ENCODE data around the gene SNX2.

Gene SNX2

GRCh38 chr5:122773619-122774018, 1.3 kb upstream of the SNX2 start:
- Histone ChIP-seq H3K79me1 (ENCODE audit: low read length) (no peaks in the 10 kb centered on the region), H2BK120ac (ENCODE audit: low read depth, low read length) (no peak overlapping the region), H3K4me2 (ENCODE audit: low read length) (no peak overlapping the region), H3K9ac (ENCODE audit: low read length) (no peak overlapping the region), H2BK15ac (replicated peaks; ENCODE audit: low read depth) (no peak overlapping the region), H2AK5ac (ENCODE audit: low read length) (no peak overlapping the region), H3K23ac (ENCODE audit: low read length) (no peak overlapping the region), H4K5ac (ENCODE audit: low read length) (no peak overlapping the region), H3K4me1 (ENCODE audit: control insufficient read depth, low read depth, low read length) (no peaks in the 10 kb centered on the region), H3K56ac (ENCODE audit: low read length) (no peak overlapping the region), H4K8ac (ENCODE audit: low read depth, low read length) (no peak overlapping the region), H3K79me2 (ENCODE audit: control insufficient read depth, insufficient read depth, low read length) (peaks cover 8% of the 10 kb centered on the region), H3K36me3 (ENCODE audit: control insufficient read depth, insufficient read depth, low read length) (no peaks in the 10 kb centered on the region), H2BK5ac (ENCODE audit: low read length) (no peak overlapping the region), H3K4ac (ENCODE audit: low read depth, low read length) (no peak overlapping the region), H3K27ac (ENCODE audit: low read depth, low read length) (no peak overlapping the region), H3K4me3 (ENCODE audit: low read length) (no peak overlapping the region), H3K27me3 (ENCODE audit: insufficient read depth, low read length, poor library complexity) (no peaks in the 10 kb centered on the region), H3K18ac (ENCODE audit: low read length) (no peak overlapping the region)
- no peak for DNase-seq
- WGBS (ENCODE audit: extremely low coverage, insufficient coverage, low lambda C conversion rate): no CpG with 5 or more reads among the region's 3 CpGs

GRCh38 chr5:122774519-122774860, 390 bp upstream of the SNX2 start:
- Histone ChIP-seq H3K4me3 (ENCODE audit: low read length) (peak overlapping the region; percentile 14), H4K5ac (ENCODE audit: low read length) (no peak overlapping the region), H2BK120ac (ENCODE audit: low read depth, low read length) (no peak overlapping the region), H4K8ac (ENCODE audit: low read depth, low read length) (no peak overlapping the region), H3K4me1 (ENCODE audit: control insufficient read depth, low read depth, low read length) (no peaks in the 10 kb centered on the region), H2AK5ac (ENCODE audit: low read length) (no peak overlapping the region), H3K79me2 (ENCODE audit: control insufficient read depth, insufficient read depth, low read length) (peaks cover 9% of the 10 kb centered on the region), H3K27me3 (ENCODE audit: insufficient read depth, low read length, poor library complexity) (no peaks in the 10 kb centered on the region), H3K79me1 (ENCODE audit: low read length) (no peaks in the 10 kb centered on the region), H2BK15ac (replicated peaks; ENCODE audit: low read depth) (peak overlapping the region; percentile 98), H3K23ac (ENCODE audit: low read length) (no peak overlapping the region), H3K36me3 (ENCODE audit: control insufficient read depth, insufficient read depth, low read length) (no peaks in the 10 kb centered on the region), H2BK5ac (ENCODE audit: low read length) (no peak overlapping the region), H3K4ac (ENCODE audit: low read depth, low read length) (no peak overlapping the region), H3K56ac (ENCODE audit: low read length) (peak overlapping the region; percentile 81), H3K4me2 (ENCODE audit: low read length) (peak overlapping the region; percentile 72), H3K9ac (ENCODE audit: low read length) (peak overlapping the region; percentile 68), H3K27ac (ENCODE audit: low read depth, low read length) (no peak overlapping the region), H3K18ac (ENCODE audit: low read length) (peak overlapping the region; percentile 65)
- no CpG with 5 or more reads among the region's 8 CpGs for WGBS (ENCODE audit: extremely low coverage, insufficient coverage, low lambda C conversion rate)
- no peak for DNase-seq

- H3K27ac ChIP-seq (ENCODE audit: low read depth, low read length): no peak overlapping the region
- peak overlapping the region; percentile 47 for H3K4me3 ChIP-seq (ENCODE audit: low read length)
- H2AK5ac ChIP-seq (ENCODE audit: low read length): no peak overlapping the region
- no peak overlapping the region for H3K23ac ChIP-seq (ENCODE audit: low read length)
- H4K8ac ChIP-seq (ENCODE audit: low read depth, low read length): no peak overlapping the region
- peak overlapping the region; percentile 77 for H3K4me2 ChIP-seq (ENCODE audit: low read length)
- peak; percentile 65 for DNase-seq
- no peak overlapping the region for H3K4ac ChIP-seq (ENCODE audit: low read depth, low read length)
- H3K4me1 ChIP-seq (ENCODE audit: control insufficient read depth, low read depth, low read length): no peaks in the 10 kb centered on the region
- peak overlapping the region; percentile 98 for H3K56ac ChIP-seq (ENCODE audit: low read length)
- peaks cover 11% of the 10 kb centered on the region for H3K79me2 ChIP-seq (ENCODE audit: control insufficient read depth, insufficient read depth, low read length)
- no peak overlapping the region for H2BK5ac ChIP-seq (ENCODE audit: low read length)
- H4K5ac ChIP-seq (ENCODE audit: low read length): no peak overlapping the region
- no peaks in the 10 kb centered on the region for H3K36me3 ChIP-seq (ENCODE audit: control insufficient read depth, insufficient read depth, low read length)
- peak overlapping the region; percentile 1 for H3K18ac ChIP-seq (ENCODE audit: low read length)
- no peak overlapping the region for H2BK120ac ChIP-seq (ENCODE audit: low read depth, low read length)
- WGBS (ENCODE audit: extremely low coverage, insufficient coverage, low lambda C conversion rate): no CpG with 5 or more reads among the region's 14 CpGs
- H3K79me1 ChIP-seq (ENCODE audit: low read length): no peaks in the 10 kb centered on the region
- H2BK15ac ChIP-seq (replicated peaks; ENCODE audit: low read depth): no peak overlapping the region
- no peaks in the 10 kb centered on the region for H3K27me3 ChIP-seq (ENCODE audit: insufficient read depth, low read length, poor library complexity)
- peak overlapping the region; percentile 90 for H3K9ac ChIP-seq (ENCODE audit: low read length)
These were observed 966 bp downstream of the SNX2 start for GRCh38 chr5:122775550-122776542.

- H3K27me3 ChIP-seq (ENCODE audit: insufficient read depth, low read length, poor library complexity): no peaks in the 10 kb centered on the region
- no peaks in the 10 kb centered on the region for H3K4me1 ChIP-seq (ENCODE audit: control insufficient read depth, low read depth, low read length)
- H3K4me2 ChIP-seq (ENCODE audit: low read length): no peak overlapping the region
- WGBS (ENCODE audit: extremely low coverage, insufficient coverage, low lambda C conversion rate): no CpG with 5 or more reads among the region's 4 CpGs
- no peak overlapping the region for H3K27ac ChIP-seq (ENCODE audit: low read depth, low read length)
- H3K79me2 ChIP-seq (ENCODE audit: control insufficient read depth, insufficient read depth, low read length): peaks cover 12% of the 10 kb centered on the region
- H2BK120ac ChIP-seq (ENCODE audit: low read depth, low read length): no peak overlapping the region
- H3K56ac ChIP-seq (ENCODE audit: low read length): no peak overlapping the region
- no peak overlapping the region for H2AK5ac ChIP-seq (ENCODE audit: low read length)
- DNase-seq: no peak
- H3K36me3 ChIP-seq (ENCODE audit: control insufficient read depth, insufficient read depth, low read length): no peaks in the 10 kb centered on the region
- no peak overlapping the region for H3K18ac ChIP-seq (ENCODE audit: low read length)
- no peak overlapping the region for H2BK5ac ChIP-seq (ENCODE audit: low read length)
- no peak overlapping the region for H2BK15ac ChIP-seq (replicated peaks; ENCODE audit: low read depth)
- no peak overlapping the region for H3K23ac ChIP-seq (ENCODE audit: low read length)
- H3K9ac ChIP-seq (ENCODE audit: low read length): no peak overlapping the region
- no peak overlapping the region for H3K4ac ChIP-seq (ENCODE audit: low read depth, low read length)
- H4K8ac ChIP-seq (ENCODE audit: low read depth, low read length): no peak overlapping the region
- no peaks in the 10 kb centered on the region for H3K79me1 ChIP-seq (ENCODE audit: low read length)
- no peak overlapping the region for H4K5ac ChIP-seq (ENCODE audit: low read length)
- no peak overlapping the region for H3K4me3 ChIP-seq (ENCODE audit: low read length)
These were observed 3.3 kb downstream of the SNX2 start for GRCh38 chr5:122778157-122778556.

GRCh38 chr5:122779451-122779850, 4.6 kb downstream of the SNX2 start:
- no peak overlapping the region for H3K4me3 ChIP-seq (ENCODE audit: low read length)
- H3K56ac ChIP-seq (ENCODE audit: low read length): no peak overlapping the region
- H3K9ac ChIP-seq (ENCODE audit: low read length): no peak overlapping the region
- no peak overlapping the region for H2BK120ac ChIP-seq (ENCODE audit: low read depth, low read length)
- H3K4ac ChIP-seq (ENCODE audit: low read depth, low read length): no peak overlapping the region
- no peak for DNase-seq
- H3K4me2 ChIP-seq (ENCODE audit: low read length): no peak overlapping the region
- no peak overlapping the region for H2BK15ac ChIP-seq (replicated peaks; ENCODE audit: low read depth)
- no peaks in the 10 kb centered on the region for H3K79me1 ChIP-seq (ENCODE audit: low read length)
- H3K36me3 ChIP-seq (ENCODE audit: control insufficient read depth, insufficient read depth, low read length): no peaks in the 10 kb centered on the region
- WGBS (ENCODE audit: extremely low coverage, insufficient coverage, low lambda C conversion rate): no CpG with 5 or more reads among the region's 4 CpGs
- H3K23ac ChIP-seq (ENCODE audit: low read length): no peak overlapping the region
- peaks cover 12% of the 10 kb centered on the region for H3K79me2 ChIP-seq (ENCODE audit: control insufficient read depth, insufficient read depth, low read length)
- no peak overlapping the region for H2BK5ac ChIP-seq (ENCODE audit: low read length)
- no peak overlapping the region for H2AK5ac ChIP-seq (ENCODE audit: low read length)
- no peak overlapping the region for H3K27ac ChIP-seq (ENCODE audit: low read depth, low read length)
- no peak overlapping the region for H4K8ac ChIP-seq (ENCODE audit: low read depth, low read length)
- H4K5ac ChIP-seq (ENCODE audit: low read length): no peak overlapping the region
- H3K27me3 ChIP-seq (ENCODE audit: insufficient read depth, low read length, poor library complexity): no peaks in the 10 kb centered on the region
- no peaks in the 10 kb centered on the region for H3K4me1 ChIP-seq (ENCODE audit: control insufficient read depth, low read depth, low read length)
- H3K18ac ChIP-seq (ENCODE audit: low read length): no peak overlapping the region

Measured in mesendoderm (in vitro differentiated cells).